ENCODE results near the gene BRIP1. TPM values are rescaled to one million over a fixed set of nuclear protein-coding genes. Genes with fewer than 3 reads are reported as not detected.

The BRIP1 gene
- total and polyA plus RNA-seq, 4 donors = 0.13 to 1.4 (median 0.44) TPM

DNA sequence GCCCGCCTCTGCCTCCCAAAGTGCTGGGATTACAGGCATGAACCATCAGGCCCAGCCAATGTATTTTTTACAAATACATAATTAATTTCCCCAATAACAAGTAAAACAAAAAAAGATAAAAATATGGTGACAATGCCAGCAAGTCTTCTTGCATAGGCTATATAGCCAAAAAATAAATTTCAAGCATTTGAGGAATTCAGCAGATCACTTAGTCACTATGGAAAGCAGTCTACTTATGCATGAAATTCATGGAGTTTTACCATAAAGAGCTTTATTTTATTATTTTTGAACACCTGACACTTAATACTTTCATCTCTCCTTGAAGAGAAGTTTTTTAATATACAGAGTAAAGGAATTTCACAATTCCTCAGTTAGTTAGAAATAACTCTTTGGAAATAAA, 56.4 kb downstream of the BRIP1 start:
- WGBS, 2 donors = 96 to 100% methylated on average over 1 of the region's 1 CpG
- Histone ChIP-seq H3K4me1 (ENCODE audit: control insufficient read depth in 1 of 2, insufficient read depth in 2 of 2, low read length in 2 of 2) (no peaks in the 10 kb centered on the region), H3K9me3 (ENCODE audit: control insufficient read depth, low read length) (no peaks in the 10 kb centered on the region), H3K27ac (ENCODE audit: low read depth in 1 of 2, low read length in 2 of 2) (no peak overlapping the region), H3K36me3 (ENCODE audit: control insufficient read depth in 1 of 2, insufficient read depth in 2 of 2, low read length in 1 of 2) (no peaks in the 10 kb centered on the region), H3K4me3 (ENCODE audit: low read length in 2 of 2) (no peak overlapping the region), H3K27me3 (ENCODE audit: control insufficient read depth in 1 of 2, insufficient read depth in 2 of 2, low read length in 1 of 2) (no peaks in the 10 kb centered on the region)
- intact Hi-C loops (cut with DNase I) = no loop called here
- ATAC-seq (ENCODE audit: low FRiP score) (no peak), DNase-seq (no peak)

GRCh38 chr17:61806081-61806828, 57.1 kb downstream of the BRIP1 start:
- WGBS, 2 donors = 91% methylated on average over 7 of the region's 7 CpGs
- ATAC-seq (ENCODE audit: low FRiP score) = no peak

DNA sequence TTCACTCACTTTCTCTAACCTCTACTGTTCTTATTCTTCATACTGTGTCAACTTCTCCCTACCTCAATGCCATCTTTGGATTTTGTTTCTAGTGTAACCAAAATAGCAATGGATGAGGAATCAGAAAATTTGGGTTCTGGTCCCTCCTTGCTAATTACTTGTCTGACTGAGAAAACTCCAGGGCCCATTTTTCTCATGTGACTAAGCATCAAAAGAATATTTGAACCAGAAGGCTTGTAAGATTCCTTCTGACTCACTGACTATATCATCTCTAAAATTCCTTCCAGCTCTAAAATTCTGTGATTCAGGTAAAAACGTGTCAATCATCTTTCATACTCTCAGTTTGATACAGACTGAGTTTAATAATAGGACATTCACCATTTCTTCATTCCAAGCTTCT, 57.9 kb downstream of the BRIP1 start:
- DNase-seq = no peak
- H3K4me1 ChIP-seq (ENCODE audit: control insufficient read depth in 1 of 2, insufficient read depth in 2 of 2, low read length in 2 of 2) = no peaks in the 10 kb centered on the region
- no peaks in the 10 kb centered on the region for H3K36me3 ChIP-seq (ENCODE audit: control insufficient read depth in 1 of 2, insufficient read depth in 2 of 2, low read length in 1 of 2)
- no peak for ATAC-seq (ENCODE audit: low FRiP score)
- H3K9me3 ChIP-seq (ENCODE audit: control insufficient read depth, low read length) = no peaks in the 10 kb centered on the region
- H3K27ac ChIP-seq (ENCODE audit: low read depth in 1 of 2, low read length in 2 of 2) = no peak overlapping the region
- no peak overlapping the region for H3K4me3 ChIP-seq (ENCODE audit: low read length in 2 of 2)
- intact Hi-C loops (cut with DNase I) = no loop called here
- WGBS, 2 donors = 71 to 73% methylated on average over 1 of the region's 1 CpG
- H3K27me3 ChIP-seq (ENCODE audit: control insufficient read depth in 1 of 2, insufficient read depth in 2 of 2, low read length in 1 of 2) = no peaks in the 10 kb centered on the region

More at GRCh38 chr17:61806081-61806828, 57.1 kb downstream of the BRIP1 start:
- no peak overlapping the region for H3K27ac ChIP-seq (ENCODE audit: low read depth in 1 of 2, low read length in 2 of 2)
- no peaks in the 10 kb centered on the region for H3K36me3 ChIP-seq (ENCODE audit: control insufficient read depth in 1 of 2, insufficient read depth in 2 of 2, low read length in 1 of 2)
- no peaks in the 10 kb centered on the region for H3K4me1 ChIP-seq (ENCODE audit: control insufficient read depth in 1 of 2, insufficient read depth in 2 of 2, low read length in 2 of 2)
- intact Hi-C loops (cut with DNase I) = no loop called here
- H3K27me3 ChIP-seq (ENCODE audit: control insufficient read depth in 1 of 2, insufficient read depth in 2 of 2, low read length in 1 of 2) = no peaks in the 10 kb centered on the region
- no peak overlapping the region for H3K4me3 ChIP-seq (ENCODE audit: low read length in 2 of 2)
- no peaks in the 10 kb centered on the region for H3K9me3 ChIP-seq (ENCODE audit: control insufficient read depth, low read length)
- no peak for DNase-seq

DNA sequence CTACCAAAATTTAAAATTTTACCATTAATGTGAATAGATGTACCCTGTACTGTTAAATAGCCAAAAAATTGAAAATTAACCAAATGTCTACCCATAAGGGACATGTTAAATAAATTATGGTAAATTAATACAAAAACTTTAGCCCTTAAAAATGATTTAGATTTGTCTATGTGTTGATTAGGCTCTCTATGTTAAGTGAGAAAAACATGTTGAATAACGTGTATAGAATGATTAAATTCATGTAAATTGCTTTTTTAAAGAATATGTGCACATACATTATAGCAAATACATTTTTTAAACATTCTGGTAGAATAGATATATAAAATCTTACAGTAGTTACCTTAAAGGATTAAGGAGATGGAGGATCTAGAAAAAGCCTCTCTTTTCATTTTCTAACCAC, 59.5 kb downstream of the BRIP1 start:
- H3K27me3 ChIP-seq (ENCODE audit: control insufficient read depth in 1 of 2, insufficient read depth in 2 of 2, low read length in 1 of 2) = no peaks in the 10 kb centered on the region
- 90 to 95% methylated on average over 1 of the region's 1 CpG for WGBS, 2 donors
- ATAC-seq (ENCODE audit: low FRiP score) = no peak
- no peaks in the 10 kb centered on the region for H3K4me1 ChIP-seq (ENCODE audit: control insufficient read depth in 1 of 2, insufficient read depth in 2 of 2, low read length in 2 of 2)
- H3K9me3 ChIP-seq (ENCODE audit: control insufficient read depth, low read length) = no peaks in the 10 kb centered on the region
- intact Hi-C loops (cut with DNase I) = no loop called here
- no peaks in the 10 kb centered on the region for H3K36me3 ChIP-seq (ENCODE audit: control insufficient read depth in 1 of 2, insufficient read depth in 2 of 2, low read length in 1 of 2)
- no peak for DNase-seq
- no peak overlapping the region for H3K27ac ChIP-seq (ENCODE audit: low read depth in 1 of 2, low read length in 2 of 2)
- H3K4me3 ChIP-seq (ENCODE audit: low read length in 2 of 2) = no peak overlapping the region

DNA sequence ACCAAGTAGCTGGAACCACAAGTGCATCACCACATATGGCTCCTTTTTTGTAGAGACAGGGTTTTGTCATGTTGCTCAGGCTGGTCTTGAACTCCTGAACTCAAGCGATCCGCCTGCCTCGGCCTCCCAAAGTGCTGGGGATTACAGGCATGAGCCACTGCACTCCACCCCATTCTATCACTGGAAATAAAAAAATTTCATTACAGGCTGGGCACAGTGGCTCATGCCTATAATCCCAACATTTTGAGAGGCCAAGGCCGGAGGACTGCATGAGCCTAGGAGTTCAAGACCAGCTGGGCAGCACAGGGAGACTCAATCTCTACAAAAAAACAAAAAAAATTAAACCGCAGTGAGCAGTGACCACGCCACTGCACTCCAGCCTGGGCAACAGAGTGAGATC, 60.1 kb downstream of the BRIP1 start:
- DNase-seq = no peak
- WGBS, 2 donors = 98 to 99% methylated on average over 6 of the region's 6 CpGs
- intact Hi-C loops (cut with DNase I) = no loop called here

DNA sequence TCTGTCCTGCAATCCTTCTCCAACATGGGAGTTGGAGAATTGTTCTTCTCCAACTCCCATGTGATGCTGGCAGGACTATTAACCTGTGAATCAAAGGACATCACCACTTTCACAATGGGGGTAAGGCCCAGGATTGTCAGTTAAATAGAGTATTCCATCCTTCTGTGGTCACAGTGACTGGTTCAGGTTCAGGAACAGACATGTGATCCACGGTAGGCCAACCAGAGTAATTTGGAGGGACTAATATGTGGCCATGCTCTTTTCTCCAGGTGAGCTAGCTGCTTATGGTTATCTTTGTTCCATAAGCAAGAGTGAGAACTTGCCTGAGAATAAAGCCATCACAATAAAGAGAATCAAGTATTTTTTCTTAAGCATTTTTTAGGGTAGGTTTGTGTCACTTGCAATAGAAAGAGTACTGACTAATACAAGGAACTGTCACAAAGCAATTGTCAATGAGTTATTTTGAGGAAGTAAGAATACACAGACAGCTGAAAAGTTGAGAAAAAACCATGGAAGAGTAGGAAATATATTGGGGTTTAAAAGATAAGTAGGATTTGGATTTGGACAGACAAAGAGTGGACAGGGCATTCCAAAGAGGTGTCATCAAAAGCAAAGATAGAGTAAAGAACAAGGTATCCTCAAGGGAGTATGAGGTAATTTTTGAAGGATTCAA, 63.4 kb downstream of the BRIP1 start:
- WGBS, 2 donors = 95 to 96% methylated on average over 1 of the region's 1 CpG
- no peak for ATAC-seq (ENCODE audit: low FRiP score)

More for the DNA sequence above, 60.1 kb downstream of the BRIP1 start:
- Histone ChIP-seq H3K4me1 (ENCODE audit: control insufficient read depth in 1 of 2, insufficient read depth in 2 of 2, low read length in 2 of 2) (no peaks in the 10 kb centered on the region), H3K9me3 (ENCODE audit: control insufficient read depth, low read length) (no peaks in the 10 kb centered on the region), H3K36me3 (ENCODE audit: control insufficient read depth in 1 of 2, insufficient read depth in 2 of 2, low read length in 1 of 2) (no peaks in the 10 kb centered on the region), H3K27me3 (ENCODE audit: control insufficient read depth in 1 of 2, insufficient read depth in 2 of 2, low read length in 1 of 2) (no peaks in the 10 kb centered on the region), H3K4me3 (ENCODE audit: low read length in 2 of 2) (no peak overlapping the region), H3K27ac (ENCODE audit: low read depth in 1 of 2, low read length in 2 of 2) (no peak overlapping the region)
- ATAC-seq (ENCODE audit: low FRiP score) = no peak

DNA sequence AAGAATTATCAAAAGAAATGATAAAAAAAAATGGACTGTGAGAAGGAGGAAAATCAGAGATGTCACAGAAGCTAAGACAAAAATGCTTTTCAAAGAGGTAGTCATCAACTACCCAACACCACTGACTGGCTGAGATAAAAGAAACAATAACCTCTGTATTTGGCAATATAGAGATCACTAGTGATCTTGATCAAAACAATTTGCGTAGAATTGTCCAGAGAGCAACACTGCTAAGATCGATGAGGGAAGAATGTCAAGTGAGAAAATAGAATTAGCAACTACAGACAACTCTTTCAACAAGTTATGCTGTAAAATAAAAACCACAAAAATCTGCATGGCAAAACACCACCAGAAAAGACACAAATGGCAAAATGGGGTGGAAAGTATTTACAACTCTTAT, 66.0 kb downstream of the BRIP1 start:
- Histone ChIP-seq H3K36me3 (ENCODE audit: control insufficient read depth in 1 of 2, insufficient read depth in 2 of 2, low read length in 1 of 2) (no peaks in the 10 kb centered on the region), H3K4me3 (ENCODE audit: low read length in 2 of 2) (no peak overlapping the region), H3K4me1 (ENCODE audit: control insufficient read depth in 1 of 2, insufficient read depth in 2 of 2, low read length in 2 of 2) (no peaks in the 10 kb centered on the region), H3K27ac (ENCODE audit: low read depth in 1 of 2, low read length in 2 of 2) (no peak overlapping the region), H3K9me3 (ENCODE audit: control insufficient read depth, low read length) (no peaks in the 10 kb centered on the region), H3K27me3 (ENCODE audit: control insufficient read depth in 1 of 2, insufficient read depth in 2 of 2, low read length in 1 of 2) (no peaks in the 10 kb centered on the region)
- DNase-seq = no peak
- WGBS, 2 donors = 98 to 100% methylated on average over 2 of the region's 2 CpGs
- ATAC-seq (ENCODE audit: low FRiP score) = no peak
- intact Hi-C loops (cut with DNase I) = no loop called here

More for the DNA sequence above, 63.4 kb downstream of the BRIP1 start:
- H3K4me3 ChIP-seq (ENCODE audit: low read length in 2 of 2) = no peak overlapping the region
- H3K36me3 ChIP-seq (ENCODE audit: control insufficient read depth in 1 of 2, insufficient read depth in 2 of 2, low read length in 1 of 2) = no peaks in the 10 kb centered on the region
- no peak for DNase-seq
- intact Hi-C loops (cut with DNase I) = no loop called here
- no peak overlapping the region for H3K27ac ChIP-seq (ENCODE audit: low read depth in 1 of 2, low read length in 2 of 2)
- H3K27me3 ChIP-seq (ENCODE audit: control insufficient read depth in 1 of 2, insufficient read depth in 2 of 2, low read length in 1 of 2) = no peaks in the 10 kb centered on the region
- H3K9me3 ChIP-seq (ENCODE audit: control insufficient read depth, low read length) = no peaks in the 10 kb centered on the region
- H3K4me1 ChIP-seq (ENCODE audit: control insufficient read depth in 1 of 2, insufficient read depth in 2 of 2, low read length in 2 of 2) = no peaks in the 10 kb centered on the region

DNA sequence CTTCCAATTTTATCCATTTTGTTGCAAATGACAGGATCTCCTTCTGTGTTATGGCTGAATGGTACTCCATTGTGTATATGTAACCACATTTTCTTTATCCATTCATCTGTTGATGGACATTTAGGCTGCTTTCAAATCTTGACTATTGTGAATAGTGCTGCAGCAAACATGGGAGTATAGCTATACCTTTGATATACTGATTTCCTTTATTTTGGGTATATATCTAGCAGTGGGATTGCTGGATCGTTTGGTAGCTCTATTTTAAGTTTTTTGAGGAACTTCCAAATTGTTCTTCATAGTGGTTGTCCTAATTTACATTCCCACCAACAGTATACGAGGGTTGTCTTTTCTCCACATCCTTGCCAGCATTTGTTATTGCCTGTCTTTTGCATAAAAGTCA, 67.8 kb downstream of the BRIP1 start:
- no peaks in the 10 kb centered on the region for H3K36me3 ChIP-seq (ENCODE audit: control insufficient read depth in 1 of 2, insufficient read depth in 2 of 2, low read length in 1 of 2)
- H3K4me1 ChIP-seq (ENCODE audit: control insufficient read depth in 1 of 2, insufficient read depth in 2 of 2, low read length in 2 of 2) = no peaks in the 10 kb centered on the region
- DNase-seq (no peak), ATAC-seq (ENCODE audit: low FRiP score) (no peak)
- no peaks in the 10 kb centered on the region for H3K27me3 ChIP-seq (ENCODE audit: control insufficient read depth in 1 of 2, insufficient read depth in 2 of 2, low read length in 1 of 2)
- no peak overlapping the region for H3K4me3 ChIP-seq (ENCODE audit: low read length in 2 of 2)
- WGBS, 2 donors = 92 to 93% methylated on average over 2 of the region's 2 CpGs
- H3K9me3 ChIP-seq (ENCODE audit: control insufficient read depth, low read length) = no peaks in the 10 kb centered on the region
- no peak overlapping the region for H3K27ac ChIP-seq (ENCODE audit: low read depth in 1 of 2, low read length in 2 of 2)
- intact Hi-C loops (cut with DNase I) = no loop called here

- no peaks in the 10 kb centered on the region for H3K4me1 ChIP-seq (ENCODE audit: control insufficient read depth in 1 of 2, insufficient read depth in 2 of 2, low read length in 2 of 2)
- no peaks in the 10 kb centered on the region for H3K27me3 ChIP-seq (ENCODE audit: control insufficient read depth in 1 of 2, insufficient read depth in 2 of 2, low read length in 1 of 2)
- intact Hi-C loops (cut with DNase I) = no loop called here
- DNase-seq (no peak), ATAC-seq (ENCODE audit: low FRiP score) (no peak)
- no peak overlapping the region for H3K4me3 ChIP-seq (ENCODE audit: low read length in 2 of 2)
- no peaks in the 10 kb centered on the region for H3K36me3 ChIP-seq (ENCODE audit: control insufficient read depth in 1 of 2, insufficient read depth in 2 of 2, low read length in 1 of 2)
- H3K27ac ChIP-seq (ENCODE audit: low read depth in 1 of 2, low read length in 2 of 2) = no peak overlapping the region
- 95 to 97% methylated on average over 1 of the region's 1 CpG for WGBS, 2 donors
- H3K9me3 ChIP-seq (ENCODE audit: control insufficient read depth, low read length) = no peaks in the 10 kb centered on the region
Observed at GRCh38 chr17:61794792-61795191, 68.5 kb downstream of the BRIP1 start.

Data from aorta (tissue), 5 donors.